ENCODE data around the gene IQGAP3. TPM values are rescaled to one million over a fixed set of nuclear protein-coding genes. Genes with fewer than 3 reads are reported as not detected.

IQGAP3 gene
- total RNA-seq, 1 experiment from 2014 or later = 25.6 TPM

GRCh38 chr1:156510709-156511108, 61.7 kb downstream of the IQGAP3 start:
- Histone ChIP-seq H3K4me3 (ENCODE audit: low read depth in 2 of 2, low read length in 2 of 2) (no peak overlapping the region), H3K27me3 (ENCODE audit: control insufficient read depth, insufficient read depth, low read length) (no peaks in the 10 kb centered on the region), H3K9me3 (ENCODE audit: control insufficient read depth, insufficient read depth, low read depth, low read length) (no peaks in the 10 kb centered on the region), H3K36me3 (ENCODE audit: control insufficient read depth, insufficient read depth, low read length) (no peaks in the 10 kb centered on the region), H3K4me1 (ENCODE audit: control insufficient read depth, insufficient read depth, low read length) (no peaks in the 10 kb centered on the region), H3K27ac (ENCODE audit: low read length) (no peak overlapping the region)
- POLR2A ChIA-PET = no interaction called here
- in situ Hi-C loops (cut with HindIII; ENCODE audit: low pct_unique_long_range_greater_than_20kb, low sequenced_read_pairs) (no loop called here), intact Hi-C loops (cut with micrococcal nuclease; ENCODE audit: unreplicated experiment) (no loop called here)
- no TSS peak for BruUV-seq (replicated peaks)
- TF ChIP-seq TCF7L2 (IDR thresholded peaks at IDR 0.05; ENCODE audit: low read depth, low read length) = no peak
- TF ChIP-seq, protein P1, sequence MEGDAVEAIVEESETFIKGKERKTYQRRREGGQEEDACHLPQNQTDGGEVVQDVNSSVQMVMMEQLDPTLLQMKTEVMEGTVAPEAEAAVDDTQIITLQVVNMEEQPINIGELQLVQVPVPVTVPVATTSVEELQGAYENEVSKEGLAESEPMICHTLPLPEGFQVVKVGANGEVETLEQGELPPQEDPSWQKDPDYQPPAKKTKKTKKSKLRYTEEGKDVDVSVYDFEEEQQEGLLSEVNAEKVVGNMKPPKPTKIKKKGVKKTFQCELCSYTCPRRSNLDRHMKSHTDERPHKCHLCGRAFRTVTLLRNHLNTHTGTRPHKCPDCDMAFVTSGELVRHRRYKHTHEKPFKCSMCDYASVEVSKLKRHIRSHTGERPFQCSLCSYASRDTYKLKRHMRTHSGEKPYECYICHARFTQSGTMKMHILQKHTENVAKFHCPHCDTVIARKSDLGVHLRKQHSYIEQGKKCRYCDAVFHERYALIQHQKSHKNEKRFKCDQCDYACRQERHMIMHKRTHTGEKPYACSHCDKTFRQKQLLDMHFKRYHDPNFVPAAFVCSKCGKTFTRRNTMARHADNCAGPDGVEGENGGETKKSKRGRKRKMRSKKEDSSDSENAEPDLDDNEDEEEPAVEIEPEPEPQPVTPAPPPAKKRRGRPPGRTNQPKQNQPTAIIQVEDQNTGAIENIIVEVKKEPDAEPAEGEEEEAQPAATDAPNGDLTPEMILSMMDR (IDR thresholded peaks at IDR 0.05) = no peak
- no peak for TF ChIP-seq SIN3A (IDR thresholded peaks at IDR 0.05; ENCODE audit: borderline replicate concordance, insufficient read depth, low read depth, low read length)
- TF ChIP-seq, protein P2, sequence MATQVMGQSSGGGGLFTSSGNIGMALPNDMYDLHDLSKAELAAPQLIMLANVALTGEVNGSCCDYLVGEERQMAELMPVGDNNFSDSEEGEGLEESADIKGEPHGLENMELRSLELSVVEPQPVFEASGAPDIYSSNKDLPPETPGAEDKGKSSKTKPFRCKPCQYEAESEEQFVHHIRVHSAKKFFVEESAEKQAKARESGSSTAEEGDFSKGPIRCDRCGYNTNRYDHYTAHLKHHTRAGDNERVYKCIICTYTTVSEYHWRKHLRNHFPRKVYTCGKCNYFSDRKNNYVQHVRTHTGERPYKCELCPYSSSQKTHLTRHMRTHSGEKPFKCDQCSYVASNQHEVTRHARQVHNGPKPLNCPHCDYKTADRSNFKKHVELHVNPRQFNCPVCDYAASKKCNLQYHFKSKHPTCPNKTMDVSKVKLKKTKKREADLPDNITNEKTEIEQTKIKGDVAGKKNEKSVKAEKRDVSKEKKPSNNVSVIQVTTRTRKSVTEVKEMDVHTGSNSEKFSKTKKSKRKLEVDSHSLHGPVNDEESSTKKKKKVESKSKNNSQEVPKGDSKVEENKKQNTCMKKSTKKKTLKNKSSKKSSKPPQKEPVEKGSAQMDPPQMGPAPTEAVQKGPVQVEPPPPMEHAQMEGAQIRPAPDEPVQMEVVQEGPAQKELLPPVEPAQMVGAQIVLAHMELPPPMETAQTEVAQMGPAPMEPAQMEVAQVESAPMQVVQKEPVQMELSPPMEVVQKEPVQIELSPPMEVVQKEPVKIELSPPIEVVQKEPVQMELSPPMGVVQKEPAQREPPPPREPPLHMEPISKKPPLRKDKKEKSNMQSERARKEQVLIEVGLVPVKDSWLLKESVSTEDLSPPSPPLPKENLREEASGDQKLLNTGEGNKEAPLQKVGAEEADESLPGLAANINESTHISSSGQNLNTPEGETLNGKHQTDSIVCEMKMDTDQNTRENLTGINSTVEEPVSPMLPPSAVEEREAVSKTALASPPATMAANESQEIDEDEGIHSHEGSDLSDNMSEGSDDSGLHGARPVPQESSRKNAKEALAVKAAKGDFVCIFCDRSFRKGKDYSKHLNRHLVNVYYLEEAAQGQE (IDR thresholded peaks at IDR 0.05; ENCODE audit: insufficient read depth in 1 of 2, low read depth in 2 of 2, low read length in 1 of 2) = no peak
- no peak for TF ChIP-seq POLR2AphosphoS5 (IDR thresholded peaks at IDR 0.05; ENCODE audit: low read depth, low read length)
- ATAC-seq (no peak), DNase-seq (ENCODE audit: low read depth, low spot score) (no peak)
- CTCF ChIA-PET = interaction anchor here (0.5 kb wide), 1 partner anchor 20 kb away, joined by 4 read pairs; no protein-coding TSS in a partner anchor

- H3K4me3 ChIP-seq (ENCODE audit: low read depth in 2 of 2, low read length in 2 of 2) = no peak overlapping the region
- H3K27me3 ChIP-seq (ENCODE audit: control insufficient read depth, insufficient read depth, low read length) = no peaks in the 10 kb centered on the region
- DNase-seq (ENCODE audit: low read depth, low spot score) = no peak
- in situ Hi-C loops (cut with HindIII; ENCODE audit: low pct_unique_long_range_greater_than_20kb, low sequenced_read_pairs) = no loop called here
- POLR2A ChIA-PET = no interaction called here
- H3K9me3 ChIP-seq (ENCODE audit: control insufficient read depth, insufficient read depth, low read depth, low read length) = no peaks in the 10 kb centered on the region
- no peak for ATAC-seq
- intact Hi-C loops (cut with micrococcal nuclease; ENCODE audit: unreplicated experiment) = no loop called here
- H3K36me3 ChIP-seq (ENCODE audit: control insufficient read depth, insufficient read depth, low read length) = no peaks in the 10 kb centered on the region
- TF ChIP-seq POLR2AphosphoS5 (IDR thresholded peaks at IDR 0.05; ENCODE audit: low read depth, low read length) (no peak), TCF7L2 (IDR thresholded peaks at IDR 0.05; ENCODE audit: low read depth, low read length) (no peak), SIN3A (IDR thresholded peaks at IDR 0.05; ENCODE audit: borderline replicate concordance, insufficient read depth, low read depth, low read length) (no peak)
- TF ChIP-seq, protein P1 (IDR thresholded peaks at IDR 0.05) = no peak
- H3K27ac ChIP-seq (ENCODE audit: low read length) = no peak overlapping the region
- CTCF ChIA-PET = no interaction called here
- peaks cover 4% of the 10 kb centered on the region for H3K4me1 ChIP-seq (ENCODE audit: control insufficient read depth, insufficient read depth, low read length)
- BruUV-seq (replicated peaks) = no TSS peak
These were observed 62.8 kb downstream of the IQGAP3 start for GRCh38 chr1:156509424-156510034.
